Measurements from ENCODE around the gene GNGT2.

Gene GNGT2

DNA sequence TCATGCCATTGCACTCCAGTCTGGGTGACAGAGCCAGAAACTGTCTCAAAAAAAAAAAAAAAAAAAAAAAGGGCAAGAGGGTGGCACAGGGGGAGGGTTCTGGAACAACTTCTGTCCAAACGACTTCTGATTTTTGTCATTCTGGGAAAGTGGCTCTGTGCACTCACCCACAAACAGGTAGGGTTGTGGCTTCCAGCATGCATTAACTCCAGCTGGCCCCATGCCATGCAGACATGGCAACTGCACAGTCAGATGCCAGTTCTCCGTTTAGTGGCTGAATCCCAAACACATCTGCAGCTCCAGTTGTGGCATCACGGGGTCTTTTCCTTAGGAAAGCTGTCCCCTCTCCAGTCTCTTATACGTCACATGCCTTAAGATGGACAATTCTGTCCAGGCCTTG lies 47.5 kb downstream of the GNGT2 start:
- DNase-seq (no peak), ATAC-seq (replicated peaks) (no peak)
- Mint-ChIP-seq H3K9me3 (no peaks in the 10 kb centered on the region), H3K4me1 (ENCODE audit: low read depth in 2 of 2) (no peaks in the 10 kb centered on the region), H3K4me3 (no peak overlapping the region), H3K27me3 (peaks cover 56 to 64% of the 10 kb centered on the region in 2 donors), H3K27ac (no peak overlapping the region), H3K36me3 (ENCODE audit: insufficient read depth) (no peaks in the 10 kb centered on the region)

DNA sequence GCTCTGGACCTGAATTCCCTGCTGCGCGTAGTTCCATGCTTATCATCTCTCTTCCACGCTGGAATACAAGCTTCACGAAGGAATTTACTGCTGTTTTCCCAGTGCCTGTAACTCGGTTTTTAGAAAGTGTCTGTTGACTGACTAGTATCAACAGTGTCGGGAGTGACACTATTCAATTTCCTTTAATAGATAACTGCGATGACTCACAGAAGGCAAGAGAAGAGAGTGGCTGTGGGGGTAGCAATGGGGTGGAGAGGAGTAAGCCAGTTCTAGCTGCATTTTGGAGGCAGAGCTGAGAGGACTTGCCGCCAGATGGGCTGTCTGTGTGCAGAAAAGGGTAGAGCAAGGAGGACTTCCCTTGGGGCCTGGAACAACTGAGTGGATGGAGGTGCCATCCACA lies 52.6 kb downstream of the GNGT2 start:
- no peaks in the 10 kb centered on the region for H3K4me1 Mint-ChIP-seq (ENCODE audit: low read depth in 2 of 2)
- H3K36me3 Mint-ChIP-seq (ENCODE audit: insufficient read depth): no peaks in the 10 kb centered on the region
- no peak overlapping the region for H3K27ac Mint-ChIP-seq
- ATAC-seq (replicated peaks): no peak
- H3K4me3 Mint-ChIP-seq: no peak overlapping the region
- H3K27me3 Mint-ChIP-seq: peaks cover 47 to 71% of the 10 kb centered on the region in 2 donors
- DNase-seq: no peak
- no peaks in the 10 kb centered on the region for H3K9me3 Mint-ChIP-seq

DNA sequence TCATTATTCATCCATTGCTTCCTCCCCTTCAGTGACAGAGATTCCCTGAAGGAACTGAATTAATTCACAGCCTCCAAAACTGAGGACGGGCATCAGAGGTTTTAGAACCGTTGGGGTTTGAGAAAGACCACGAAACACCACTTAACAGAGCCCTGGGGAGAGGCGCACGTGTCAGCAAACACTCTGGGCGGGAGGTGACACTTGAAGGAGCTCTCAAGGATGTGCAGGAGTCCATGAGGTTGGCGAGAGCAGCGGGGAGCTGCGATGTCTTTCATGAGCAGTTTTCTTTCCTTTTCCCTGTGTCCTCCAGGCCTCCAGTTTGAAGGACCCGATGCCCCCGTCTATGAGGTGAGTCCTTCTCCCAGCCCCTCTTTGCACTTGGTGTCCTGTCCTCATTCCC lies 54.1 kb downstream of the GNGT2 start:
- ATAC-seq (replicated peaks) (no peak), DNase-seq (no peak)
- Mint-ChIP-seq H3K9me3 (no peaks in the 10 kb centered on the region), H3K4me1 (ENCODE audit: low read depth in 2 of 2) (no peaks in the 10 kb centered on the region), H3K4me3 (no peak overlapping the region), H3K36me3 (ENCODE audit: insufficient read depth) (no peaks in the 10 kb centered on the region), H3K27me3 (peaks cover 47 to 83% of the 10 kb centered on the region in 2 donors), H3K27ac (no peak overlapping the region)
